ENCODE results near the gene TFAM.

DNA sequence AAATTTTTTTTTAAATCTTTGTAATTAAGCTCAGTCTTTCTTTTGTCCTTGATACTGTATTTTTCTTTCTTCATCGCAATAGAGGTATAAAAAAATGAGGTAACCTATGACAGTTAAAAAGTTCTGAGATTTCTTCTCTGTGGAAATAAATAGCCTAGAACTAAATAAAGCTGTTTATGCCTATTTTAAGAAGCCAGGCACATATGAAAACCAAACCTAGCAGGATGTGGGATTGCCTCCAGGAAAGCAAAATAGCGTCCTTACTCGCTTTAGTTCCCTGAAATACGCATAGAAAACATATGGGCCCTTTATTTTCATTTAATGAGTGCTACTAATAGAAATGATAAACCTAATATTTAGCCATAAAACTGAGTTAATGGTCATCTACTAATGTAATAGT lies 43.8 kb upstream of the TFAM start:
- TF ChIP-seq CTCF (optimal IDR thresholded peaks at IDR 0.05 in 1 of 3, IDR thresholded peaks at IDR 0.05 in 1 of 3, conservative IDR thresholded peaks at IDR 0.05 in 1 of 3; ENCODE audit: extremely low read depth in 1 of 3, insufficient read depth in 2 of 3, low read length in 3 of 3) (no peak), EZH2 (IDR thresholded peaks at IDR 0.05; ENCODE audit: low read length) (no peak)

All from keratinocyte (primary cell).